HepG2 (cell line): ENCODE results near the gene TUBB4A. TPM values are rescaled to one million over a fixed set of nuclear protein-coding genes. Genes with fewer than 3 reads are reported as not detected.

Source experiments
- CEBPG ChIP-seq: IDR thresholded peaks from 2 replicates; pipeline ENCODE4 v1.6.1; 2016
- CENPT ChIP-seq: sonication (generic); formaldehyde crosslinking; IDR thresholded peaks from 2 replicates; pipeline ENCODE4 v1.8.0; 2022; ENCODE audit warnings: low read depth, mild to moderate bottlenecking, moderate library complexity, missing genetic modification reagents
- GABPA ChIP-seq, 2 experiments: IDR thresholded peaks; 2 replicates each; pipeline ENCODE4 v1.6.1; 2011 to 2016; ENCODE audit warnings: low read depth in 2 of 2, low read length in 1 of 2, missing biosample characterization in 1 of 2, missing genetic modification characterization in 1 of 2
- HES4 ChIP-seq: sonication (generic); formaldehyde crosslinking; IDR thresholded peaks from 2 replicates; pipeline ENCODE4 v1.9.0; 2021; ENCODE audit warnings: mild to moderate bottlenecking, missing genetic modification reagents, borderline replicate concordance
- ISL2 ChIP-seq: sonication (generic); formaldehyde crosslinking; IDR thresholded peaks from 2 replicates; pipeline ENCODE4 v1.5.0; 2020; ENCODE audit warnings: missing genetic modification reagents
- KDM1A ChIP-seq: IDR thresholded peaks from 2 replicates; pipeline ENCODE4 v1.6.1; 2016; ENCODE audit warnings: missing compliant biosample characterization
- MXD4 ChIP-seq: IDR thresholded peaks from 2 replicates; pipeline ENCODE4 v1.6.1; 2016; ENCODE audit warnings: mild to moderate bottlenecking, missing biosample characterization, missing genetic modification reagents
- PRDM4 ChIP-seq: sonication (generic); formaldehyde crosslinking; IDR thresholded peaks from 2 replicates; pipeline ENCODE4 v1.9.0; 2021; ENCODE audit warnings: missing genetic modification reagents, borderline replicate concordance
- RARA ChIP-seq: IDR thresholded peaks from 2 replicates; pipeline ENCODE4 v1.6.1; 2016; ENCODE audit warnings: missing genetic modification reagents, missing compliant biosample characterization
- TCF12 ChIP-seq, 2 experiments: fragments of 450-650 bp in 1 of 2; sonication (generic) in 1 of 2; formaldehyde crosslinking in 1 of 2; IDR thresholded peaks; 2 replicates each; pipeline versions ENCODE4 v1.6.1 to v1.8.0; 2017 to 2022; ENCODE audit warnings: antibody characterized with exemption in 1 of 2, mild to moderate bottlenecking in 1 of 2, missing genetic modification reagents in 1 of 2, moderate library complexity in 1 of 2
- ZBTB39 ChIP-seq: sonication (generic); formaldehyde crosslinking; IDR thresholded peaks from 2 replicates; pipeline ENCODE4 v1.5.0; 2020; ENCODE audit warnings: missing genetic modification reagents
- ZNF101 ChIP-seq: sonication (generic); formaldehyde crosslinking; IDR thresholded peaks from 2 replicates; pipeline ENCODE4 v1.4.0; 2020; ENCODE audit warnings: mild to moderate bottlenecking, low read depth, missing genetic modification reagents, borderline replicate concordance
- ZNF260 ChIP-seq: sonication (generic); formaldehyde crosslinking; IDR thresholded peaks from 2 replicates; pipeline ENCODE4 v1.4.0; 2020; ENCODE audit warnings: missing genetic modification reagents, low read depth, mild to moderate bottlenecking, borderline replicate concordance
- ZNF264 ChIP-seq: sonication (generic); formaldehyde crosslinking; IDR thresholded peaks from 2 replicates; pipeline ENCODE4 v1.4.0; 2020; ENCODE audit warnings: missing genetic modification reagents
- ZNF431 ChIP-seq: sonication (generic); formaldehyde crosslinking; IDR thresholded peaks from 2 replicates; pipeline ENCODE4 v1.9.0; 2022; ENCODE audit warnings: missing genetic modification reagents, low read depth, mild to moderate bottlenecking, borderline replicate concordance
- ZNF567 ChIP-seq: sonication (generic); formaldehyde crosslinking; IDR thresholded peaks from 2 replicates; pipeline ENCODE4 v1.8.1; 2023; ENCODE audit warnings: mild to moderate bottlenecking, missing genetic modification reagents, borderline replicate concordance
- ZNF598 ChIP-seq: sonication (generic); formaldehyde crosslinking; IDR thresholded peaks from 2 replicates; pipeline ENCODE4 v1.5.1; 2020; ENCODE audit warnings: mild to moderate bottlenecking, missing genetic modification reagents, borderline replicate concordance
- ZNF615 ChIP-seq: sonication (generic); formaldehyde crosslinking; IDR thresholded peaks from 2 replicates; pipeline ENCODE4 v1.5.0; 2020; ENCODE audit warnings: mild to moderate bottlenecking, missing genetic modification reagents, borderline replicate concordance
- ZNF816 ChIP-seq: sonication (generic); formaldehyde crosslinking; IDR thresholded peaks from 2 replicates; pipeline ENCODE4 v1.8.0; 2022; ENCODE audit warnings: missing genetic modification reagents, mild to moderate bottlenecking, borderline replicate concordance
- ZNF879 ChIP-seq: sonication (generic); formaldehyde crosslinking; IDR thresholded peaks from 2 replicates; pipeline ENCODE4 v1.8.1; 2023; ENCODE audit warnings: missing genetic modification reagents
- ZNF891 ChIP-seq: sonication (generic); formaldehyde crosslinking; IDR thresholded peaks from 2 replicates; pipeline ENCODE4 v1.5.0; 2020; ENCODE audit warnings: mild to moderate bottlenecking, missing genetic modification reagents
- polyA plus RNA-seq, 8 experiments: library from polyadenylated mRNA; depleted of rRNA in 3 of 8; stranded (reverse) in 7 of 8; unstranded in 1 of 8; fragments of >200 nt; fragmentation: Illumina TruSeq in 4 of 8; extraction: Trizol in 4 of 8; gene quantifications; 2 replicates each; pipeline versions ENCODE4 v1.2.1 to v1.2.3, GENCODE V29; 2011 to 2016; ENCODE audit warnings: low read depth in 4 of 8, missing spikeins in 1 of 8, mixed read lengths in 1 of 8; ENCODE audit not compliant: insufficient read depth in 1 of 8
- total RNA-seq, 5 experiments: library from RNA; depleted of rRNA; stranded (reverse); fragments of >200 nt; fragmentation: Illumina TruSeq; extraction: Trizol; gene quantifications; 2 replicates each; pipeline ENCODE4 v1.2.3, GENCODE V29; 2016; ENCODE audit warnings: low read depth in 1 of 5
- TF ChIP-seq, protein P1 (sequence below): sonication (generic); formaldehyde crosslinking; conservative IDR thresholded peaks from 2 replicates; pipeline ENCODE4 v1.5.0; 2020; ENCODE audit warnings: missing genetic modification reagents

The TUBB4A gene
- total and polyA plus RNA-seq, 2 of the 13 experiments (the other 11 are each of a cell fraction or from before 2014, with no cell fraction given): not detected

- TF ChIP-seq ZNF264 (CRISPR knock-in tag) (0 out of 2 replicates have a peak, but pooled peaks have one; percentile 28), KDM1A (CRISPR knock-in tag) (0 out of 2 replicates have a peak, but pooled peaks have one; percentile 56), GABPA (IDR thresholded peaks at IDR 0.05; ENCODE audit: low read depth, low read length) (no peak), GABPA (CRISPR knock-in tag; IDR thresholded peaks at IDR 0.05; ENCODE audit: low read depth) (peak; percentile 31; the same call in 1 of the 2 replicates), ZNF431 (CRISPR knock-in tag) (no peak), ZNF260 (CRISPR knock-in tag) (no peak), PRDM4 (no peak), ZNF615 (CRISPR knock-in tag) (no peak), CENPT (CRISPR knock-in tag) (no peak), CEBPG (CRISPR knock-in tag) (no peak), ZNF598 (no peak), ZNF816 (no peak), ZNF879 (CRISPR knock-in tag) (no peak), ISL2 (0 out of 2 replicates have a peak, but pooled peaks have one; percentile 41), TCF12 (IDR thresholded peaks at IDR 0.05) (no peak), TCF12 (CRISPR knock-in tag; IDR thresholded peaks at IDR 0.05) (no peak), MXD4 (CRISPR knock-in tag) (peak; percentile 59), ZNF891 (CRISPR knock-in tag) (no peak), HES4 (CRISPR knock-in tag) (no peak), ZNF101 (no peak), ZNF567 (CRISPR knock-in tag) (no peak), ZBTB39 (CRISPR knock-in tag) (no peak; the same call in 1 of the 2 replicates), RARA (CRISPR knock-in tag) (no peak)
- TF ChIP-seq, protein P1, sequence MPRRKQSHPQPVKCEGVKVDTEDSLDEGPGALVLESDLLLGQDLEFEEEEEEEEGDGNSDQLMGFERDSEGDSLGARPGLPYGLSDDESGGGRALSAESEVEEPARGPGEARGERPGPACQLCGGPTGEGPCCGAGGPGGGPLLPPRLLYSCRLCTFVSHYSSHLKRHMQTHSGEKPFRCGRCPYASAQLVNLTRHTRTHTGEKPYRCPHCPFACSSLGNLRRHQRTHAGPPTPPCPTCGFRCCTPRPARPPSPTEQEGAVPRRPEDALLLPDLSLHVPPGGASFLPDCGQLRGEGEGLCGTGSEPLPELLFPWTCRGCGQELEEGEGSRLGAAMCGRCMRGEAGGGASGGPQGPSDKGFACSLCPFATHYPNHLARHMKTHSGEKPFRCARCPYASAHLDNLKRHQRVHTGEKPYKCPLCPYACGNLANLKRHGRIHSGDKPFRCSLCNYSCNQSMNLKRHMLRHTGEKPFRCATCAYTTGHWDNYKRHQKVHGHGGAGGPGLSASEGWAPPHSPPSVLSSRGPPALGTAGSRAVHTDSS (CRISPR knock-in tag): no peak
These were observed 41.8 kb downstream of the TUBB4A start (continued) for GRCh38 chr19:6460099-6460884.
